ENCODE results near the gene C14orf93.

DNA sequence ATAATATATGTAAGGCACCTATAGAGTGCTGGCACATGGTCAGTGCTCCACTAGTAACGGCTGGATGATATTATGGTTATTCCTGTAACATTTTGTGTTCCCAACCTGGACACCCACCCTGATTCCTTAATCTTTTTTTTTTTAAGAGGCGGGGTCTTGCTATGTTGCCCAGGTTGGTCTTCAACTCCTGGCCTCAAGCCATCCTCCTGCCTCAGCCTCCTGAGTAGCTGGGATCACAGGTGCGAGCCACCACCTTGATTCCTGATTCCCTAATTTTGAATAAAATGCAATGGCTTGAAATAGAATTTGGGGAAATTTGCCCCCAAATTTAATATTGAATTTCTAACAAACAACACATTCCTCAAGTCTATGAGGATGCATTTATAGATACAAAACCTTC, 7.4 kb downstream of the C14orf93 start:
- TF ChIP-seq, protein P1, sequence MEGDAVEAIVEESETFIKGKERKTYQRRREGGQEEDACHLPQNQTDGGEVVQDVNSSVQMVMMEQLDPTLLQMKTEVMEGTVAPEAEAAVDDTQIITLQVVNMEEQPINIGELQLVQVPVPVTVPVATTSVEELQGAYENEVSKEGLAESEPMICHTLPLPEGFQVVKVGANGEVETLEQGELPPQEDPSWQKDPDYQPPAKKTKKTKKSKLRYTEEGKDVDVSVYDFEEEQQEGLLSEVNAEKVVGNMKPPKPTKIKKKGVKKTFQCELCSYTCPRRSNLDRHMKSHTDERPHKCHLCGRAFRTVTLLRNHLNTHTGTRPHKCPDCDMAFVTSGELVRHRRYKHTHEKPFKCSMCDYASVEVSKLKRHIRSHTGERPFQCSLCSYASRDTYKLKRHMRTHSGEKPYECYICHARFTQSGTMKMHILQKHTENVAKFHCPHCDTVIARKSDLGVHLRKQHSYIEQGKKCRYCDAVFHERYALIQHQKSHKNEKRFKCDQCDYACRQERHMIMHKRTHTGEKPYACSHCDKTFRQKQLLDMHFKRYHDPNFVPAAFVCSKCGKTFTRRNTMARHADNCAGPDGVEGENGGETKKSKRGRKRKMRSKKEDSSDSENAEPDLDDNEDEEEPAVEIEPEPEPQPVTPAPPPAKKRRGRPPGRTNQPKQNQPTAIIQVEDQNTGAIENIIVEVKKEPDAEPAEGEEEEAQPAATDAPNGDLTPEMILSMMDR (IDR thresholded peaks at IDR 0.05): no peak
- no peak for TF ChIP-seq POLR2A (IDR thresholded peaks at IDR 0.05)
